HCT116 (cell line): ENCODE measurements around the gene TREM2. TPM values are rescaled to one million over a fixed set of nuclear protein-coding genes. Genes with fewer than 3 reads are reported as not detected.

Experiments used
- ATAC-seq: fragments of 200-7000 bp; cut with Tn5 transposase; 2 replicates; pipeline ENCODE4 v1.9.1; 2020; ENCODE audit warnings: mild to moderate bottlenecking, moderate library complexity
- BruUV-seq: library from RNA; stranded (reverse); fragments of 400-500 nt; replicated peaks from 2 replicates; lab custom pipeline; 2021; lab: Mats Ljungman, UMichigan
- CTCF ChIA-PET: fragments of 300-600 bp; sonication (Branson Sonifier 250); formaldehyde crosslinking; loops from one replicate; lab custom pipeline; 2021; ENCODE audit warnings: antibody characterized with exemption; lab: Charles Lee
- POLR2A ChIA-PET: fragments of 300-600, 350-600 bp; sonication (Branson Sonifier 250); formaldehyde crosslinking; loops from one replicate; lab custom pipeline; 2021; ENCODE audit warnings: antibody characterized with exemption; lab: Charles Lee
- RAD21 ChIA-PET, 2 experiments: fragments of 300-600 bp; sonication (Branson Sonifier 250); formaldehyde crosslinking; loops; one replicate each; lab custom pipeline; 2023; ENCODE audit warnings: low total read pairs in 2 of 2; ENCODE audit not compliant: uncharacterized antibody in 2 of 2, unreplicated experiment in 2 of 2, low non-redundant PET in 1 of 2; lab: Charles Lee
- DNase-seq: peaks from one replicate; pipeline ENCODE4 v3.0.0-alpha.2; 2010; ENCODE audit warnings: low read depth, low spot score
- H2AFZ ChIP-seq: fragments of 200-600 bp; shearing (Covaris generic), sonication (generic); 2 replicates; pipeline ENCODE4 v1.6.1; 2017; ENCODE audit warnings: low read depth, mixed run types, mixed read lengths, antibody characterized with exemption, low read length; ENCODE audit not compliant: poor library complexity, severe bottlenecking
- H3K27ac ChIP-seq: 2 replicates; pipeline ENCODE4 v1.5.1; 2012; ENCODE audit warnings: low read depth, low read length
- H3K27me3 ChIP-seq: fragments of 200-600 bp; sonication (generic); 2 replicates; pipeline ENCODE4 v1.6.1; 2016; ENCODE audit warnings: mixed run types, low read length, mixed read lengths; ENCODE audit not compliant: insufficient read depth
- H3K36me3 ChIP-seq, 2 experiments: fragments of 200-500 bp in 1 of 2; fragments of 200-600 bp in 1 of 2; sonication (Bioruptor generic) in 1 of 2; sonication (generic) in 1 of 2; 2 replicates each; pipeline versions ENCODE4 v1.5.1 to v1.6.1; 2014 to 2016; ENCODE audit warnings: low read length in 2 of 2, inconsistent platforms in 1 of 2, mixed read lengths in 1 of 2, mixed run types in 1 of 2; ENCODE audit not compliant: insufficient read depth in 2 of 2, control insufficient read depth in 1 of 2
- H3K4me1 ChIP-seq, 2 experiments: fragments of 200-600 bp in 1 of 2; sonication (generic) in 1 of 2; 2 replicates each; pipeline versions ENCODE4 v1.5.1 to v1.6.1; 2012 to 2017; ENCODE audit warnings: low read length in 2 of 2, inconsistent platforms in 1 of 2, mild to moderate bottlenecking in 1 of 2, mixed read lengths in 1 of 2, mixed run types in 1 of 2, moderate library complexity in 1 of 2; ENCODE audit not compliant: insufficient read depth in 2 of 2, control insufficient read depth in 1 of 2
- H3K4me2 ChIP-seq: fragments of 200-600 bp; sonication (generic); 2 replicates; pipeline ENCODE4 v1.6.1; 2017; ENCODE audit warnings: mixed run types, low read length, mixed read lengths
- H3K4me3 ChIP-seq, 2 experiments: fragments of 200-600 bp in 1 of 2; sonication (generic) in 1 of 2; replicated peaks in 1 of 2; 2 replicates each; pipeline ENCODE4 v1.5.1; 2011 to 2016; ENCODE audit warnings: low read length in 2 of 2, control low read depth in 1 of 2, low read depth in 1 of 2, mild to moderate bottlenecking in 1 of 2, mixed read lengths in 1 of 2, mixed run types in 1 of 2
- H3K79me2 ChIP-seq: fragments of 200-600 bp; sonication (generic); 2 replicates; pipeline ENCODE4 v1.6.1; 2017; ENCODE audit warnings: mild to moderate bottlenecking, mixed run types, low read length, moderate library complexity, mixed read lengths; ENCODE audit not compliant: insufficient read depth
- H3K9ac ChIP-seq: fragments of 200-600 bp; sonication (generic); 2 replicates; pipeline ENCODE4 v1.6.1; 2016; ENCODE audit warnings: low read length, mixed read lengths
- H3K9me2 ChIP-seq: fragments of 200-600 bp; sonication (generic), shearing (Covaris generic); 2 replicates; pipeline ENCODE4 v1.6.1; 2017; ENCODE audit warnings: mixed run types, mild to moderate bottlenecking, moderate library complexity; ENCODE audit not compliant: insufficient read depth
- H3K9me3 ChIP-seq, 2 experiments: fragments of 200-500 bp in 1 of 2; fragments of 200-600 bp in 1 of 2; sonication (Bioruptor generic) in 1 of 2; sonication (generic) in 1 of 2; 2 replicates each; pipeline ENCODE4 v1.6.1; 2014 to 2017; ENCODE audit warnings: low read length in 2 of 2, mixed read lengths in 2 of 2, inconsistent platforms in 1 of 2, low read depth in 1 of 2, mild to moderate bottlenecking in 1 of 2, mixed run types in 1 of 2, moderate library complexity in 1 of 2; ENCODE audit not compliant: control insufficient read depth in 1 of 2, insufficient read depth in 1 of 2
- H4K20me1 ChIP-seq: fragments of 200-600 bp; sonication (generic), shearing (Covaris generic); 2 replicates; pipeline ENCODE4 v1.6.1; 2017; ENCODE audit warnings: mixed run types, mild to moderate bottlenecking, moderate library complexity; ENCODE audit not compliant: insufficient read depth
- CBX3 ChIP-seq: IDR thresholded peaks from 2 replicates; pipeline ENCODE4 v1.6.1; 2012; ENCODE audit warnings: low read depth
- CEBPB ChIP-seq: IDR thresholded peaks from 2 replicates; pipeline ENCODE4 v1.6.1; 2012; ENCODE audit warnings: low read depth
- ELF1 ChIP-seq: IDR thresholded peaks from 2 replicates; pipeline ENCODE4 v1.6.1; 2012; ENCODE audit warnings: low read depth, borderline replicate concordance
- EZH2phosphoT487 ChIP-seq: fragments of 200-600 bp; IDR thresholded peaks from 2 replicates; pipeline ENCODE4 v1.6.1; 2018; ENCODE audit warnings: antibody characterized with exemption, borderline replicate concordance
- FOSL1 ChIP-seq: IDR thresholded peaks from 2 replicates; pipeline ENCODE4 v1.6.1; 2012; ENCODE audit warnings: low read depth
- JUND ChIP-seq: IDR thresholded peaks from 2 replicates; pipeline ENCODE4 v1.6.1; 2012
- POLR2AphosphoS5 ChIP-seq: IDR thresholded peaks from 2 replicates; pipeline ENCODE4 v1.6.1; 2011; ENCODE audit warnings: mild to moderate bottlenecking, low read depth, low read length, moderate library complexity
- RAD21 ChIP-seq: IDR thresholded peaks from 2 replicates; pipeline ENCODE4 v1.6.1; 2012; ENCODE audit warnings: low read depth, mild to moderate bottlenecking
- TCF7L2 ChIP-seq: IDR thresholded peaks from 2 replicates; pipeline ENCODE4 v1.7.0; 2011; ENCODE audit warnings: borderline replicate concordance, inconsistent platforms; ENCODE audit not compliant: insufficient read depth, insufficient read length; ENCODE audit errors: extremely low read depth
- intact Hi-C: fragments of 100-400 bp; cut with micrococcal nuclease; formaldehyde crosslinking; loops from 2 replicates; pipeline ENCODE4 v1.10.0; 2022
- total RNA-seq: library from RNA; stranded (reverse); gene quantifications from one replicate; pipeline ENCODE4 v1.2.1, GENCODE V29; 2021; ENCODE audit not compliant: unreplicated experiment
- TF ChIP-seq, protein P1 (sequence below): IDR thresholded peaks from 2 replicates; pipeline ENCODE4 v1.6.1; 2012
- TF ChIP-seq, protein P2 (sequence below): IDR thresholded peaks from 2 replicates; pipeline ENCODE4 v1.6.1; 2012; ENCODE audit warnings: low read depth
- TF ChIP-seq, protein P3 (sequence below), 3 experiments: fragments of 200-600 bp in 1 of 3; sonication (generic) in 1 of 3; IDR thresholded peaks in 2 of 3; conservative IDR thresholded peaks in 1 of 3; 2 replicates each; pipeline ENCODE4 v1.5.1; 2012 to 2017; ENCODE audit warnings: low read depth in 2 of 3, low read length in 2 of 3, antibody characterized with exemption in 1 of 3, borderline replicate concordance in 1 of 3, control low read depth in 1 of 3, mild to moderate bottlenecking in 1 of 3, mixed read lengths in 1 of 3, mixed run types in 1 of 3, moderate library complexity in 1 of 3; ENCODE audit not compliant: insufficient read depth in 1 of 3

Gene TREM2
- total RNA-seq, 1 experiment from 2014 or later: not detected

DNA sequence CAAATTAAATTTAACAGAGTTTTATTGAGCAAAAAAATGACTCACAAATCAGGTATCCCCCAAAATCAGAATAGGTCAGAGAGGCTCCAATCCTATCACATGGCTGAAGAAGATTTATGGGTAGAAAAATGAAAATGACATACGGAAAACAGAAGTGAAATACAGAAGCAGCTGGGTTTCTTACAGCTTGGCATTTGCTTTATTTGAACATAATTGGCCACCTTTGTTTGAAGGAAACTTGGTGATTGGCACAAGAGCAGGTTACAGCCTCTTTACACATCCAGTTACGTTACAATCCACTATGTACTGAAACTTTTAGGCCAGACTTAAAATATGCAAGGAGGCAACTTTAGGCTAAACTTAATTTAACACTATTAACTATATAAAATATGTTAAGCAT is 11.7 kb upstream of the TREM2 start:
- TF ChIP-seq FOSL1 (no peak), JUND (no peak), POLR2AphosphoS5 (no peak), ELF1 (no peak), TCF7L2 (no peak), EZH2phosphoT487 (no peak), RAD21 (no peak), CBX3 (no peak), CEBPB (no peak)
- TF ChIP-seq, protein P1, sequence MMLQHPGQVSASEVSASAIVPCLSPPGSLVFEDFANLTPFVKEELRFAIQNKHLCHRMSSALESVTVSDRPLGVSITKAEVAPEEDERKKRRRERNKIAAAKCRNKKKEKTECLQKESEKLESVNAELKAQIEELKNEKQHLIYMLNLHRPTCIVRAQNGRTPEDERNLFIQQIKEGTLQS: no peak
- TF ChIP-seq, protein P2, sequence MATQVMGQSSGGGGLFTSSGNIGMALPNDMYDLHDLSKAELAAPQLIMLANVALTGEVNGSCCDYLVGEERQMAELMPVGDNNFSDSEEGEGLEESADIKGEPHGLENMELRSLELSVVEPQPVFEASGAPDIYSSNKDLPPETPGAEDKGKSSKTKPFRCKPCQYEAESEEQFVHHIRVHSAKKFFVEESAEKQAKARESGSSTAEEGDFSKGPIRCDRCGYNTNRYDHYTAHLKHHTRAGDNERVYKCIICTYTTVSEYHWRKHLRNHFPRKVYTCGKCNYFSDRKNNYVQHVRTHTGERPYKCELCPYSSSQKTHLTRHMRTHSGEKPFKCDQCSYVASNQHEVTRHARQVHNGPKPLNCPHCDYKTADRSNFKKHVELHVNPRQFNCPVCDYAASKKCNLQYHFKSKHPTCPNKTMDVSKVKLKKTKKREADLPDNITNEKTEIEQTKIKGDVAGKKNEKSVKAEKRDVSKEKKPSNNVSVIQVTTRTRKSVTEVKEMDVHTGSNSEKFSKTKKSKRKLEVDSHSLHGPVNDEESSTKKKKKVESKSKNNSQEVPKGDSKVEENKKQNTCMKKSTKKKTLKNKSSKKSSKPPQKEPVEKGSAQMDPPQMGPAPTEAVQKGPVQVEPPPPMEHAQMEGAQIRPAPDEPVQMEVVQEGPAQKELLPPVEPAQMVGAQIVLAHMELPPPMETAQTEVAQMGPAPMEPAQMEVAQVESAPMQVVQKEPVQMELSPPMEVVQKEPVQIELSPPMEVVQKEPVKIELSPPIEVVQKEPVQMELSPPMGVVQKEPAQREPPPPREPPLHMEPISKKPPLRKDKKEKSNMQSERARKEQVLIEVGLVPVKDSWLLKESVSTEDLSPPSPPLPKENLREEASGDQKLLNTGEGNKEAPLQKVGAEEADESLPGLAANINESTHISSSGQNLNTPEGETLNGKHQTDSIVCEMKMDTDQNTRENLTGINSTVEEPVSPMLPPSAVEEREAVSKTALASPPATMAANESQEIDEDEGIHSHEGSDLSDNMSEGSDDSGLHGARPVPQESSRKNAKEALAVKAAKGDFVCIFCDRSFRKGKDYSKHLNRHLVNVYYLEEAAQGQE: no peak
- TF ChIP-seq, protein P3, sequence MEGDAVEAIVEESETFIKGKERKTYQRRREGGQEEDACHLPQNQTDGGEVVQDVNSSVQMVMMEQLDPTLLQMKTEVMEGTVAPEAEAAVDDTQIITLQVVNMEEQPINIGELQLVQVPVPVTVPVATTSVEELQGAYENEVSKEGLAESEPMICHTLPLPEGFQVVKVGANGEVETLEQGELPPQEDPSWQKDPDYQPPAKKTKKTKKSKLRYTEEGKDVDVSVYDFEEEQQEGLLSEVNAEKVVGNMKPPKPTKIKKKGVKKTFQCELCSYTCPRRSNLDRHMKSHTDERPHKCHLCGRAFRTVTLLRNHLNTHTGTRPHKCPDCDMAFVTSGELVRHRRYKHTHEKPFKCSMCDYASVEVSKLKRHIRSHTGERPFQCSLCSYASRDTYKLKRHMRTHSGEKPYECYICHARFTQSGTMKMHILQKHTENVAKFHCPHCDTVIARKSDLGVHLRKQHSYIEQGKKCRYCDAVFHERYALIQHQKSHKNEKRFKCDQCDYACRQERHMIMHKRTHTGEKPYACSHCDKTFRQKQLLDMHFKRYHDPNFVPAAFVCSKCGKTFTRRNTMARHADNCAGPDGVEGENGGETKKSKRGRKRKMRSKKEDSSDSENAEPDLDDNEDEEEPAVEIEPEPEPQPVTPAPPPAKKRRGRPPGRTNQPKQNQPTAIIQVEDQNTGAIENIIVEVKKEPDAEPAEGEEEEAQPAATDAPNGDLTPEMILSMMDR (IDR thresholded peaks at IDR 0.05 in 2 of 3, conservative IDR thresholded peaks at IDR 0.05 in 1 of 3; ENCODE audit: borderline replicate concordance in 1 of 3, insufficient read depth in 1 of 3, low read depth in 2 of 3, low read length in 2 of 3): no peak
- RAD21 ChIA-PET: no interaction called here
- DNase-seq: no peak
- ATAC-seq: no peak
- H3K4me1 ChIP-seq: no peaks in the 10 kb centered on the region
- POLR2A ChIA-PET: no interaction called here
- no peak overlapping the region for H3K27ac ChIP-seq
- BruUV-seq: no TSS peak
- H2AFZ ChIP-seq: no peak overlapping the region
- CTCF ChIA-PET: no interaction called here
- H3K4me3 ChIP-seq: no peak overlapping the region
- H3K36me3 ChIP-seq: no peaks in the 10 kb centered on the region
- peaks cover 48% of the 10 kb centered on the region for H3K27me3 ChIP-seq
- H4K20me1 ChIP-seq: no peaks in the 10 kb centered on the region
- H3K79me2 ChIP-seq: no peaks in the 10 kb centered on the region
- H3K4me2 ChIP-seq: no peak overlapping the region
- no peaks in the 10 kb centered on the region for H3K9me2 ChIP-seq
- intact Hi-C loops: no loop called here
- H3K9ac ChIP-seq: no peak overlapping the region
- no peaks in the 10 kb centered on the region for H3K9me3 ChIP-seq
